DND-41 (cell line): ENCODE results near the gene CEACAM1.
"Not testable (repeated sequence)": the region's sequence is repeated elsewhere in the genome, so short reads cannot be mapped to it uniquely, and the experiment has no call there.

Experiments
- ATAC-seq: fragments of 200-7000 bp; cut with Tn5 transposase; 3 replicates; pipeline ENCODE4 v1.9.1; 2021; ENCODE audit warnings: low read depth; ENCODE audit not compliant: insufficient read depth
- DNase-seq: peaks from one replicate; pipeline ENCODE4 v3.0.0-alpha.2; 2020
- H2AFZ ChIP-seq: 2 replicates; pipeline ENCODE4 v1.6.0; 2012; ENCODE audit warnings: low read depth, low read length
- H3K27ac ChIP-seq: 2 replicates; pipeline ENCODE4 v1.5.1; 2012; ENCODE audit warnings: low read length, inconsistent platforms
- H3K27me3 ChIP-seq: fragments of 200-600 bp; sonication (generic); 2 replicates; pipeline ENCODE4 v1.6.0; 2012; ENCODE audit warnings: low read length, mild to moderate bottlenecking, inconsistent platforms; ENCODE audit not compliant: insufficient read depth, poor library complexity
- H3K36me3 ChIP-seq: 2 replicates; pipeline ENCODE4 v1.5.1; 2012; ENCODE audit warnings: low read length, inconsistent platforms; ENCODE audit not compliant: insufficient read depth
- H3K4me1 ChIP-seq: 2 replicates; pipeline ENCODE4 v1.5.1; 2012; ENCODE audit warnings: mild to moderate bottlenecking, low read length; ENCODE audit not compliant: insufficient read depth
- H3K4me2 ChIP-seq: 2 replicates; pipeline ENCODE4 v1.6.0; 2012; ENCODE audit warnings: mild to moderate bottlenecking, moderate library complexity, low read length, inconsistent platforms; ENCODE audit not compliant: insufficient read depth
- H3K4me3 ChIP-seq, 2 experiments: fragments of 200-600 bp in 1 of 2; shearing (Covaris generic) in 1 of 2; 2 replicates each; pipeline ENCODE4 v1.5.1; 2012 to 2016; ENCODE audit warnings: inconsistent platforms in 2 of 2, low read length in 2 of 2, mild to moderate bottlenecking in 2 of 2, low read depth in 1 of 2, moderate library complexity in 1 of 2
- H3K79me2 ChIP-seq: 2 replicates; pipeline ENCODE4 v1.6.0; 2012; ENCODE audit warnings: low read length, inconsistent platforms; ENCODE audit not compliant: insufficient read depth
- H3K9ac ChIP-seq: 2 replicates; pipeline ENCODE4 v1.6.0; 2012; ENCODE audit warnings: low read depth, mild to moderate bottlenecking, inconsistent platforms, low read length, moderate library complexity
- H3K9me3 ChIP-seq: 2 replicates; pipeline ENCODE4 v1.5.1; 2012; ENCODE audit warnings: low read length, moderate library complexity, mild to moderate bottlenecking, inconsistent platforms; ENCODE audit not compliant: insufficient read depth, severe bottlenecking
- H4K20me1 ChIP-seq: 2 replicates; pipeline ENCODE4 v1.6.0; 2012; ENCODE audit warnings: low read length; ENCODE audit not compliant: insufficient read depth
- EZH2 ChIP-seq: IDR thresholded peaks from 3 replicates; pipeline ENCODE4 v1.6.1; 2012; ENCODE audit warnings: borderline replicate concordance, low read depth, mild to moderate bottlenecking, moderate library complexity, low read length, inconsistent platforms; ENCODE audit not compliant: severe bottlenecking
- TF ChIP-seq, protein P1 (sequence below): IDR thresholded peaks from 2 replicates; pipeline ENCODE4 v1.5.1; 2012; ENCODE audit warnings: borderline replicate concordance, low read length, moderate library complexity, mild to moderate bottlenecking; ENCODE audit not compliant: poor library complexity, severe bottlenecking; ENCODE audit errors: extremely low read depth

The CEACAM1 gene

GRCh38 chr19:42540071-42540553 lies 11.8 kb upstream of the CEACAM1 start:
- no peaks in the 10 kb centered on the region for H3K27me3 ChIP-seq
- no peaks in the 10 kb centered on the region for H3K9me3 ChIP-seq
- no peak overlapping the region for H3K4me2 ChIP-seq
- no peaks in the 10 kb centered on the region for H3K79me2 ChIP-seq
- no peak overlapping the region for H3K4me3 ChIP-seq
- peaks cover 10% of the 10 kb centered on the region for H4K20me1 ChIP-seq
- DNase-seq (no peak), ATAC-seq (no peak)
- TF ChIP-seq EZH2, result no peak
- TF ChIP-seq, protein P1, sequence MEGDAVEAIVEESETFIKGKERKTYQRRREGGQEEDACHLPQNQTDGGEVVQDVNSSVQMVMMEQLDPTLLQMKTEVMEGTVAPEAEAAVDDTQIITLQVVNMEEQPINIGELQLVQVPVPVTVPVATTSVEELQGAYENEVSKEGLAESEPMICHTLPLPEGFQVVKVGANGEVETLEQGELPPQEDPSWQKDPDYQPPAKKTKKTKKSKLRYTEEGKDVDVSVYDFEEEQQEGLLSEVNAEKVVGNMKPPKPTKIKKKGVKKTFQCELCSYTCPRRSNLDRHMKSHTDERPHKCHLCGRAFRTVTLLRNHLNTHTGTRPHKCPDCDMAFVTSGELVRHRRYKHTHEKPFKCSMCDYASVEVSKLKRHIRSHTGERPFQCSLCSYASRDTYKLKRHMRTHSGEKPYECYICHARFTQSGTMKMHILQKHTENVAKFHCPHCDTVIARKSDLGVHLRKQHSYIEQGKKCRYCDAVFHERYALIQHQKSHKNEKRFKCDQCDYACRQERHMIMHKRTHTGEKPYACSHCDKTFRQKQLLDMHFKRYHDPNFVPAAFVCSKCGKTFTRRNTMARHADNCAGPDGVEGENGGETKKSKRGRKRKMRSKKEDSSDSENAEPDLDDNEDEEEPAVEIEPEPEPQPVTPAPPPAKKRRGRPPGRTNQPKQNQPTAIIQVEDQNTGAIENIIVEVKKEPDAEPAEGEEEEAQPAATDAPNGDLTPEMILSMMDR, result no peak
- no peaks in the 10 kb centered on the region for H3K4me1 ChIP-seq
- no peaks in the 10 kb centered on the region for H3K36me3 ChIP-seq
- H3K27ac ChIP-seq, result no peak overlapping the region
- H2AFZ ChIP-seq, result no peak overlapping the region
- no peak overlapping the region for H3K9ac ChIP-seq

GRCh38 chr19:42538841-42539709 lies 10.8 kb upstream of the CEACAM1 start:
- no peaks in the 10 kb centered on the region for H3K4me1 ChIP-seq
- H3K4me2 ChIP-seq, result no peak overlapping the region
- DNase-seq (no peak), ATAC-seq (no peak)
- H3K36me3 ChIP-seq, result no peaks in the 10 kb centered on the region
- H3K4me3 ChIP-seq, result no peak overlapping the region
- H3K9ac ChIP-seq, result no peak overlapping the region
- no peak overlapping the region for H3K27ac ChIP-seq
- H3K9me3 ChIP-seq, result no peaks in the 10 kb centered on the region
- H2AFZ ChIP-seq, result no peak overlapping the region
- no peaks in the 10 kb centered on the region for H3K27me3 ChIP-seq
- peaks cover 10% of the 10 kb centered on the region for H4K20me1 ChIP-seq
- TF ChIP-seq, protein P1, result no peak
- no peak for TF ChIP-seq EZH2
- no peaks in the 10 kb centered on the region for H3K79me2 ChIP-seq

- not testable (repeated sequence) for H3K9ac ChIP-seq, H3K4me1 ChIP-seq, H3K27ac ChIP-seq, H3K9me3 ChIP-seq, H3K4me3 ChIP-seq, H3K36me3 ChIP-seq, H3K4me2 ChIP-seq, H4K20me1 ChIP-seq, DNase-seq, ATAC-seq, H2AFZ ChIP-seq, H3K79me2 ChIP-seq, H3K27me3 ChIP-seq
Observed at GRCh38 chr19:42535276-42535675, 7.0 kb upstream of the CEACAM1 start.

GRCh38 chr19:42534391-42534790 lies 6.1 kb upstream of the CEACAM1 start:
- Histone ChIP-seq H3K79me2 (no peaks in the 10 kb centered on the region), H3K27ac (no peak overlapping the region), H3K9ac (no peak overlapping the region), H3K4me2 (no peak overlapping the region), H2AFZ (no peak overlapping the region), H4K20me1 (no peaks in the 10 kb centered on the region), H3K36me3 (no peaks in the 10 kb centered on the region), H3K4me1 (no peaks in the 10 kb centered on the region), H3K4me3 (no peak overlapping the region), H3K27me3 (no peaks in the 10 kb centered on the region), H3K9me3 (no peaks in the 10 kb centered on the region)
- no peak for ATAC-seq
- TF ChIP-seq, protein P1, result no peak
- TF ChIP-seq EZH2, result no peak
- DNase-seq, result no peak
